H1 (cell line): Measurements from ENCODE around the gene SHC1. TPM values are rescaled to one million over a fixed set of nuclear protein-coding genes. Genes with fewer than 3 reads are reported as not detected.

Source experiments
- BCL11A ChIP-seq, 2 experiments: IDR thresholded peaks; one replicate each; pipeline ENCODE4 v1.6.1; 2011; ENCODE audit warnings: low read depth in 2 of 2, low read length in 2 of 2, mild to moderate bottlenecking in 2 of 2
- GABPA ChIP-seq: IDR thresholded peaks from 2 replicates; pipeline ENCODE4 v1.6.1; 2011; ENCODE audit warnings: mild to moderate bottlenecking, low read length, moderate library complexity, borderline replicate concordance; ENCODE audit not compliant: insufficient read depth
- polyA plus RNA-seq, 7 experiments: library from polyadenylated mRNA; depleted of rRNA in 3 of 7; stranded (reverse) in 5 of 7; unstranded in 2 of 7; fragments of >200 nt in 5 of 7; fragments of 200-250 nt in 2 of 7; gene quantifications; 1 replicate in 5 of 7; 2 replicates in 1 of 7; 4 replicates in 1 of 7; pipeline versions ENCODE4 v1.2.1 to v1.2.3, GENCODE V29; 2011 to 2013; ENCODE audit warnings: missing spikeins in 2 of 7, mixed read lengths in 2 of 7
- total RNA-seq: library from RNA; stranded (reverse); fragmentation: NEBNext Ultra II Directional; extraction: Animal tissue kit (Norgen Biotek cat#: 25700); gene quantifications from 2 replicates; pipeline ENCODE4 v1.2.1, GENCODE V29; 2021

SHC1 gene
- total and polyA plus RNA-seq, 2 of the 8 experiments (the other 6 are each of a cell fraction or from before 2014, with no cell fraction given), result 177 to 212 TPM

DNA sequence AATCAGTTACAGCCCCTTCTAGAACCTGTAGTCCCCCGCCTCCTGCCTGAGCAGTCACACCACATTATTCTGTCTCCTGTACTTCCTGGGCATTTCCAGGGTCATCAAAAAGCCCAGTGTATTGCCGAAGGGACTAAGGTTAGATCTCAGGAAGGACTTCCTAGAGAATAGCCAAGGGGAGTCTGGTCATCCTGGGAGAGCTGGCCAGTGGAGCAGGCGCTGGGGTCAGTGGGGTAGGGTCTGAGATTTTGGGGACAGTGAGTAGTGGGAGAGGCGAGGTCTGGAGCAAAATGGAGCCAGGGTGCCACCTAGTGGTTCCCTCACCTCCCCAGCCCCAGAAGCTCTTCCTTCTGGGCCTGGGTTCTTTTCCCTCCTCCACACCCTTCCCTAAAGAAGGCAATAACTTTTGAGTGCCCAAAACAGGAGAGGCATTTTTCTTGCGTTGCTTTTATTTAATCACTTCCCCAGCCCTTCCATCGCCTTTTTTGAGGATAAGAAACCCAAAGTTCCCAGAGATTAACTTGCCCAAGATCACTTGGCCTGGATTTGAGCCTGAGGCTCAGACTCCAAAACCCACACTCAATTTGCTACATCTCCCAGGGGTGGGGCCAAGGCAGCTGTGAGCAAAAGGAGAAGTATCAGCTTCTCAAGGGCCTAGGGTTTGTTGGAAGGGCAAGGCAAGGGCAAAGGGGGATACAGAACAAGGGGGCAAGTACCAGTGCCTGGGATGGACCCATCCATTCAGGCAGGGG lies 26.7 kb downstream of the SHC1 start (continued):
- TF ChIP-seq GABPA (no peak), BCL11A (IDR thresholded peaks at IDR 0.05; ENCODE audit: low read depth in 2 of 2, low read length in 2 of 2) (no peak)
